Measurements from ENCODE around the gene ADNP. TPM values are rescaled to one million over a fixed set of nuclear protein-coding genes. Genes with fewer than 3 reads are reported as not detected.

ADNP gene
- polyA plus RNA-seq, 3 donors = 1.4 to 16.6 (median 3.3) TPM

GRCh38 chr20:50943069-50943468 is 11.8 kb upstream of the ADNP start:
- TF ChIP-seq CTCF (IDR thresholded peaks at IDR 0.05) = no peak
- no peak overlapping the region for H3K9ac ChIP-seq (ENCODE audit: insufficient read depth, low read length, poor library complexity, severe bottlenecking)
- H3K27ac Mint-ChIP-seq = no peak overlapping the region
- H3K4me3 Mint-ChIP-seq = no peak overlapping the region
- no peak for DNase-seq
- no peaks in the 10 kb centered on the region for H4K20me1 ChIP-seq (ENCODE audit: insufficient read depth, low read length)
- 99% methylated on average over 6 of the region's 7 CpGs for WGBS (ENCODE audit: insufficient coverage)
- H3K4me1 ChIP-seq (ENCODE audit: control insufficient read depth in 1 of 2, insufficient read depth in 2 of 2, low read length in 2 of 2) = no peaks in the 10 kb centered on the region
- H3K36me3 Mint-ChIP-seq = peaks cover 68 to 91% of the 10 kb centered on the region in 2 donors
- H3K9me3 ChIP-seq (replicated peaks in 1 of 2; ENCODE audit: control insufficient read depth in 1 of 2, insufficient read depth in 1 of 2, low read length in 2 of 2) = no peaks in the 10 kb centered on the region
- H3K4me2 ChIP-seq (replicated peaks; ENCODE audit: extremely low read depth, low read length, poor library complexity, severe bottlenecking) = no peak overlapping the region
- H3K27ac ChIP-seq (ENCODE audit: low read depth in 1 of 2, low read length in 2 of 2) = no peak overlapping the region
- H3K4me3 ChIP-seq (replicated peaks in 1 of 3; ENCODE audit: low read depth in 2 of 3, low read length in 3 of 3) = no peak overlapping the region
- H2AFZ ChIP-seq (ENCODE audit: insufficient read depth, low read depth, low read length, poor library complexity, severe bottlenecking) = no peak overlapping the region
- H3K36me3 ChIP-seq (replicated peaks in 1 of 2; ENCODE audit: control insufficient read depth in 1 of 2, insufficient read depth in 2 of 2, low read length in 2 of 2) = peaks cover 77 to 95% of the 10 kb centered on the region in 2 donors
- no peaks in the 10 kb centered on the region for H3K27me3 ChIP-seq (ENCODE audit: control insufficient read depth in 2 of 2, insufficient read depth in 2 of 2, low read length in 2 of 2)
- H3K4me1 Mint-ChIP-seq = no peaks in the 10 kb centered on the region
- no peaks in the 10 kb centered on the region for H3K79me2 ChIP-seq (ENCODE audit: insufficient read depth, low read length)
- intact Hi-C loops (cut with micrococcal nuclease) = no loop called here
- H3K27me3 Mint-ChIP-seq (ENCODE audit: low read depth in 3 of 3) = peaks cover 0 to 5% (median 0%) of the 10 kb centered on the region in 3 donors
- H3K9me3 Mint-ChIP-seq = no peaks in the 10 kb centered on the region

- no peak for TF ChIP-seq CTCF (IDR thresholded peaks at IDR 0.05)
- DNase-seq = no peak
- Histone ChIP-seq H3K4me1 (ENCODE audit: control insufficient read depth in 1 of 2, insufficient read depth in 2 of 2, low read length in 2 of 2) (peaks cover 20 to 23% of the 10 kb centered on the region in 2 donors), H3K4me3 (replicated peaks in 1 of 3; ENCODE audit: low read depth in 2 of 3, low read length in 3 of 3) (no peak overlapping the region), H3K9ac (ENCODE audit: insufficient read depth, low read length, poor library complexity, severe bottlenecking) (no peak overlapping the region), H3K36me3 (replicated peaks in 1 of 2; ENCODE audit: control insufficient read depth in 1 of 2, insufficient read depth in 2 of 2, low read length in 2 of 2) (peaks cover 44 to 57% of the 10 kb centered on the region in 2 donors), H3K4me2 (replicated peaks; ENCODE audit: extremely low read depth, low read length, poor library complexity, severe bottlenecking) (no peak overlapping the region), H2AFZ (ENCODE audit: insufficient read depth, low read depth, low read length, poor library complexity, severe bottlenecking) (no peak overlapping the region), H3K27ac (ENCODE audit: low read depth in 1 of 2, low read length in 2 of 2) (no peak overlapping the region), H3K79me2 (ENCODE audit: insufficient read depth, low read length) (peaks cover 20% of the 10 kb centered on the region), H4K20me1 (ENCODE audit: insufficient read depth, low read length) (peaks cover 13% of the 10 kb centered on the region), H3K27me3 (ENCODE audit: control insufficient read depth in 2 of 2, insufficient read depth in 2 of 2, low read length in 2 of 2) (no peaks in the 10 kb centered on the region), H3K9me3 (replicated peaks in 1 of 2; ENCODE audit: control insufficient read depth in 1 of 2, insufficient read depth in 1 of 2, low read length in 2 of 2) (no peaks in the 10 kb centered on the region)
- H3K9me3 Mint-ChIP-seq = no peaks in the 10 kb centered on the region
- WGBS (ENCODE audit: insufficient coverage) = 100% methylated on average over 1 of the region's 1 CpG
- H3K4me1 Mint-ChIP-seq = peaks cover 23% of the 10 kb centered on the region
- peaks cover 34 to 55% of the 10 kb centered on the region in 2 donors for H3K36me3 Mint-ChIP-seq
- intact Hi-C loops (cut with micrococcal nuclease) = loop anchor here in 1 of 2 donors (10.0 kb wide), 1 partner anchor 139 kb away; the partner anchor contains the start of gene BCAS4
- H3K4me3 Mint-ChIP-seq = no peak overlapping the region
- H3K27ac Mint-ChIP-seq = no peak overlapping the region
- H3K27me3 Mint-ChIP-seq (ENCODE audit: low read depth in 3 of 3) = no peaks in the 10 kb centered on the region
Measured at GRCh38 chr20:50933589-50933988, 2.4 kb upstream of the ADNP start.
